B cell (primary cell): ENCODE results near the gene CHIT1. TPM values are rescaled to one million over a fixed set of nuclear protein-coding genes. Genes with fewer than 3 reads are reported as not detected.
A peak's percentile ranks its signal among the peaks of the same experiment; 100 is the strongest.

Source experiments
- ATAC-seq: fragments of 200-7000 bp; cut with Tn5 transposase; one replicate; pipeline ENCODE4 v1.10.0; 2021; ENCODE audit warnings: low read depth, mild to moderate bottlenecking, moderate number of reproducible peaks, moderate library complexity
- CTCF ChIA-PET: fragments of 350-600 bp; sonication (Branson Sonifier 250); formaldehyde crosslinking; loops from one replicate; lab custom pipeline; 2021; ENCODE audit warnings: antibody characterized with exemption, inconsistent platforms; lab: Charles Lee
- POLR2A ChIA-PET: fragments of 350-600 bp; sonication (Branson Sonifier 250); formaldehyde crosslinking; loops from one replicate; lab custom pipeline; 2021; ENCODE audit warnings: antibody characterized with exemption; lab: Charles Lee
- DNase-seq: peaks from one replicate; pipeline ENCODE4 v3.0.0; 2013
- H2AFZ ChIP-seq: 2 replicates; pipeline ENCODE4 v1.6.1; 2012; ENCODE audit warnings: mild to moderate bottlenecking, low read depth, low read length; ENCODE audit not compliant: insufficient read depth, poor library complexity, severe bottlenecking
- H3K27ac ChIP-seq, 2 donors: 1 replicate in 1 of 2; 2 replicates in 1 of 2; pipeline ENCODE4 v1.5.1; 2012 to 2013; ENCODE audit warnings: low read length in 2 of 2, mild to moderate bottlenecking in 2 of 2, moderate library complexity in 1 of 2
- H3K27me3 ChIP-seq, 4 experiments: fragments of 200-600 bp in 1 of 4; sonication (generic) in 1 of 4; replicated peaks in 1 of 4; 1 replicate in 2 of 4; 2 replicates in 2 of 4; pipeline versions ENCODE4 v1.6.1 to v1.7.0; 2013 to 2016; ENCODE audit warnings: low read length in 3 of 4, mild to moderate bottlenecking in 2 of 4, mixed read lengths in 1 of 4, moderate library complexity in 1 of 4; ENCODE audit not compliant: insufficient read depth in 4 of 4, control insufficient read depth in 3 of 4; ENCODE audit errors: control extremely low read depth in 1 of 4
- H3K36me3 ChIP-seq, 2 experiments: replicated peaks in 1 of 2; 1 replicate in 1 of 2; 2 replicates in 1 of 2; pipeline versions ENCODE4 v1.6.1 to v1.7.1; 2013; ENCODE audit warnings: low read length in 1 of 2; ENCODE audit not compliant: insufficient read depth in 2 of 2, control insufficient read depth in 1 of 2; ENCODE audit errors: control extremely low read depth in 1 of 2, extremely low read depth in 1 of 2
- H3K4me1 ChIP-seq, 2 donors: fragments of 200-600 bp in 1 of 2; sonication (generic) in 1 of 2; 1 replicate in 1 of 2; 2 replicates in 1 of 2; pipeline versions ENCODE4 v1.5.1 to v1.6.1; 2013 to 2017; ENCODE audit warnings: low read length in 2 of 2; ENCODE audit not compliant: control insufficient read depth in 2 of 2, insufficient read depth in 2 of 2
- H3K4me2 ChIP-seq: replicated peaks from 2 replicates; pipeline ENCODE3; 2012; ENCODE audit warnings: mild to moderate bottlenecking, low read depth, low read length; ENCODE audit not compliant: poor library complexity, severe bottlenecking
- H3K4me3 ChIP-seq, 5 experiments: fragments of 200-600 bp in 1 of 5; sonication (generic) in 1 of 5; 1 replicate in 3 of 5; 2 replicates in 2 of 5; pipeline versions ENCODE4 v1.5.1 to v1.7.0; 2011 to 2016; ENCODE audit warnings: low read length in 4 of 5, mild to moderate bottlenecking in 4 of 5, low read depth in 2 of 5, control low read depth in 1 of 5, moderate library complexity in 1 of 5; ENCODE audit not compliant: insufficient read depth in 1 of 5; ENCODE audit errors: control extremely low read depth in 1 of 5, extremely low read depth in 1 of 5
- H3K79me2 ChIP-seq: fragments of 200-600 bp; sonication (generic); one replicate; pipeline ENCODE4 v1.6.0; 2016; ENCODE audit warnings: low read length; ENCODE audit not compliant: control insufficient read depth, insufficient read depth
- H3K9ac ChIP-seq: fragments of 200-600 bp; sonication (generic); 2 replicates; pipeline ENCODE4 v1.6.1; 2017; ENCODE audit warnings: mild to moderate bottlenecking, low read length, moderate library complexity
- H3K9me3 ChIP-seq, 3 donors: one replicate each; pipeline versions ENCODE4 v1.6.1 to v1.7.1; 2013; ENCODE audit warnings: low read length in 2 of 3; ENCODE audit not compliant: control insufficient read depth in 2 of 3, insufficient read depth in 1 of 3; ENCODE audit errors: control extremely low read depth in 1 of 3
- H4K20me1 ChIP-seq: 2 replicates; pipeline ENCODE4 v1.6.0; 2012; ENCODE audit warnings: mild to moderate bottlenecking, low read length; ENCODE audit not compliant: insufficient read depth, control insufficient read depth, poor library complexity, severe bottlenecking
- H3K27ac Mint-ChIP-seq: one replicate; pipeline ENCODE4 v1.8.0; 2021; ENCODE audit warnings: mixed read lengths
- H3K27me3 Mint-ChIP-seq: one replicate; pipeline ENCODE4 v1.8.0; 2021; ENCODE audit warnings: mixed read lengths
- H3K4me1 Mint-ChIP-seq: one replicate; pipeline ENCODE4 v1.8.0; 2021; ENCODE audit warnings: mixed read lengths
- H3K4me3 Mint-ChIP-seq: one replicate; pipeline ENCODE4 v1.8.0; 2021; ENCODE audit warnings: mixed read lengths
- H3K9me3 Mint-ChIP-seq: one replicate; pipeline ENCODE4 v1.8.0; 2022; ENCODE audit warnings: mixed read lengths; ENCODE audit not compliant: insufficient read depth
- CTCF ChIP-seq: fragments of 200-600 bp; IDR thresholded peaks from one replicate; pipeline ENCODE4 v1.8.0; 2022; ENCODE audit warnings: antibody characterized with exemption, mild to moderate bottlenecking
- EZH2 ChIP-seq: IDR thresholded peaks from 2 replicates; pipeline ENCODE4 v1.6.1; 2012; ENCODE audit warnings: borderline replicate concordance, low read depth, mild to moderate bottlenecking, moderate library complexity, low read length; ENCODE audit not compliant: insufficient read depth, poor library complexity, severe bottlenecking
- WGBS: methylation state at CpG from one replicate; pipeline ENCODE4 v1.1.5; 2013; ENCODE audit warnings: missing lambda C conversion rate; ENCODE audit not compliant: insufficient coverage; 5-methylcytosine and 5-hydroxymethylcytosine counted together
- intact Hi-C: fragments of 100-400 bp; cut with micrococcal nuclease; formaldehyde crosslinking; loops from one replicate; pipeline ENCODE4 v1.10.0; 2022
- polyA plus RNA-seq: library from polyadenylated mRNA; depleted of rRNA; stranded (reverse); fragments of >200 nt; gene quantifications from 2 replicates; pipeline ENCODE4 v1.2.3, GENCODE V29; 2012
- total RNA-seq, 2 donors: library from RNA; stranded (reverse); fragments of 120-200 nt in 1 of 2; gene quantifications; 1 replicate in 1 of 2; 2 replicates in 1 of 2; pipeline versions ENCODE4 v1.2.3 to v1.2.4, GENCODE V29; 2013 to 2022

The CHIT1 gene
- total and polyA plus RNA-seq, 2 donors (not counting 1 experiment from before 2014, with no cell fraction given) = 2.0 to 8.2 TPM

- intact Hi-C loops = loop anchor here (5.0 kb wide), 1 partner anchor 99 kb away; no protein-coding TSS in a partner anchor
- no peak overlapping the region for H3K4me3 Mint-ChIP-seq
These were observed 13.0 kb downstream of the CHIT1 start for GRCh38 chr1:203216274-203217138.

More at GRCh38 chr1:203216274-203217138, 13.0 kb downstream of the CHIT1 start:
- WGBS = 39% methylated on average over 19 of the region's 19 CpGs
- ChIA-PET CTCF (interaction anchor here (0.6 to 9.5 kb wide), 17 partner anchors 9 to 291 kb away, joined by 3 to 135 read pairs (median 4); no protein-coding TSS in a partner anchor), POLR2A (no interaction called here)
- H3K4me2 ChIP-seq = no peak overlapping the region
- H4K20me1 ChIP-seq = no peaks in the 10 kb centered on the region
- no peaks in the 10 kb centered on the region for H3K36me3 ChIP-seq
- DNase-seq = peak; percentile 75
- no peaks in the 10 kb centered on the region for H3K79me2 ChIP-seq
- H2AFZ ChIP-seq = peak overlapping the region; percentile 18
- no peak overlapping the region for H3K9ac ChIP-seq
- H3K27ac ChIP-seq = no peak overlapping the region
- no peaks in the 10 kb centered on the region for H3K4me1 ChIP-seq
- H3K27me3 Mint-ChIP-seq = peaks cover 9% of the 10 kb centered on the region
- peaks cover 0 to 20% (median 0%) of the 10 kb centered on the region in 4 experiments for H3K27me3 ChIP-seq
- no peak overlapping the region for H3K27ac Mint-ChIP-seq
- H3K4me3 ChIP-seq = no peak overlapping the region
- TF ChIP-seq EZH2 (no peak), CTCF (peak; percentile 91)
- H3K9me3 ChIP-seq = no peaks in the 10 kb centered on the region
- H3K9me3 Mint-ChIP-seq = no peaks in the 10 kb centered on the region
- ATAC-seq = peak; percentile 36
- no peaks in the 10 kb centered on the region for H3K4me1 Mint-ChIP-seq
